Effector memory CD4-positive, alpha-beta T cell (primary cell): ENCODE measurements around the gene CTRB1.

Experiments
- DNase-seq, 3 donors: peaks; one replicate each; pipeline ENCODE4 v3.0.0-alpha.2; 2020
- H3K27ac ChIP-seq: 2 replicates; pipeline ENCODE4 v1.7.0; 2013; ENCODE audit warnings: mild to moderate bottlenecking, low read length, moderate library complexity; ENCODE audit not compliant: insufficient read depth, poor library complexity, severe bottlenecking
- H3K27me3 ChIP-seq: replicated peaks from 2 replicates; pipeline ENCODE4 v1.7.0; 2013; ENCODE audit warnings: mild to moderate bottlenecking, low read length; ENCODE audit not compliant: insufficient read depth, control insufficient read depth, poor library complexity, severe bottlenecking
- H3K36me3 ChIP-seq: 2 replicates; pipeline ENCODE4 v1.7.0; 2013; ENCODE audit warnings: mild to moderate bottlenecking, low read length, moderate library complexity; ENCODE audit not compliant: control insufficient read depth, insufficient read depth
- H3K4me1 ChIP-seq: 2 replicates; pipeline ENCODE4 v1.7.0; 2013; ENCODE audit warnings: low read length, mild to moderate bottlenecking; ENCODE audit not compliant: control insufficient read depth, insufficient read depth, poor library complexity, severe bottlenecking
- H3K4me3 ChIP-seq: 2 replicates; pipeline ENCODE4 v1.7.0; 2013; ENCODE audit warnings: low read length, low read depth, mild to moderate bottlenecking; ENCODE audit not compliant: insufficient read depth, poor library complexity, severe bottlenecking
- H3K9me3 ChIP-seq: 2 replicates; pipeline ENCODE4 v1.7.0; 2013; ENCODE audit warnings: mild to moderate bottlenecking, low read length, moderate library complexity; ENCODE audit not compliant: control insufficient read depth

The CTRB1 gene

DNA sequence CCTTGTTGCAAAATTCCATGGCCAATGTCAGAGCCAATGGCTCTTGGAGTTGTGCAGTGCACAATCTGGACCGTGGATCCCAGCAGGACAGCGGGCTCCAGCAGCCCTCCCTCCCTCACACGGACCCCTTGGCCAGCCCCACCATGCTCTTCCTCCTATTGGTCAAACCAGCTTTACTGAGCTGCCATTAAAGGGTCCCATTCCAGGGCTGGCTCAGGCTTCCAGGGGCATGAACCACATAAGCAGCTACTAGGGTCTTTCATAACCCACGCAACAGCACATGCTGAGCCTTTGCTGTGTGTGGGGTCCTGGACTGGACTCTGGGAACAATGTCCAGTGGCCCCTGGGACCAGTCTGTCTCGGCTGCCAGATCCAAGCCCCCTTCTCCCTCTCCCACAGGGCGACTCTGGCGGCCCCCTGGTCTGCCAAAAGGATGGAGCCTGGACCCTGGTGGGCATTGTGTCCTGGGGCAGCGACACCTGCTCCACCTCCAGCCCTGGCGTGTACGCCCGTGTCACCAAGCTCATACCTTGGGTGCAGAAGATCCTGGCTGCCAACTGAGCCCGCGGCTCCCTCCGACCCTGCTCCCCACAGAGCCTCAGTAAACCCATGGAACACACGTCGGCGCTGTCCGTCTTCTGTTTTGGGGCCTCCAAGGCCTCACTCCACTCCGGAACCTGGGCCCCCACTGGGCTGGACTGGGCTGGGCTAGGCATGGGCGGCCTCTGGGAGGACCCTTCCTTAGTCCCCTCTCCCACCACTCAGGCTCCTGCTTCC lies 5.7 kb downstream of the CTRB1 start:
- H3K36me3 ChIP-seq: no peaks in the 10 kb centered on the region
- H3K9me3 ChIP-seq: no peaks in the 10 kb centered on the region
- no peak overlapping the region for H3K27ac ChIP-seq
- no peak overlapping the region for H3K4me3 ChIP-seq
- no peaks in the 10 kb centered on the region for H3K27me3 ChIP-seq
- no peak for DNase-seq
- H3K4me1 ChIP-seq: no peaks in the 10 kb centered on the region

DNA sequence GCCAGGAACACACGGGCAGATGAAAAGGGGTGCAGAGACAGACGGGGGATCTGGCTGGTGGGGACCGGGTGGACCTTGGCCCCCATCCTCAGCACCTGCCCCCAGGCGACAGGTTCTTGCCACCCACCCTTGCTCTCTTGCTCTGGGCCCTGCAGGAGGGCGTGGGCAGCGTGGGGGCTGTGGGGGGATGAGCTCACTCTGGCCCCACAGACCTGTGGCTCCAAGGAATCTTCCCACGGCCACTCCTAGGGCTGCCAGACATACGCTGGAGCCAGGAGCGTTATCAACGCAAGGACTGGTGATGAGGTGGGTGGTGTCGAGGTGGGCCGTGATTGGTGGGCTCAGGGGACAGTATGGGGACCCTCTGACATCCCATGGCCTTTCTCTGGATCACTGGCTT lies 6.3 kb downstream of the CTRB1 start:
- Histone ChIP-seq H3K9me3 (no peaks in the 10 kb centered on the region), H3K4me3 (no peak overlapping the region), H3K4me1 (no peaks in the 10 kb centered on the region), H3K36me3 (no peaks in the 10 kb centered on the region), H3K27ac (no peak overlapping the region), H3K27me3 (no peaks in the 10 kb centered on the region)
- DNase-seq: no peak

DNA sequence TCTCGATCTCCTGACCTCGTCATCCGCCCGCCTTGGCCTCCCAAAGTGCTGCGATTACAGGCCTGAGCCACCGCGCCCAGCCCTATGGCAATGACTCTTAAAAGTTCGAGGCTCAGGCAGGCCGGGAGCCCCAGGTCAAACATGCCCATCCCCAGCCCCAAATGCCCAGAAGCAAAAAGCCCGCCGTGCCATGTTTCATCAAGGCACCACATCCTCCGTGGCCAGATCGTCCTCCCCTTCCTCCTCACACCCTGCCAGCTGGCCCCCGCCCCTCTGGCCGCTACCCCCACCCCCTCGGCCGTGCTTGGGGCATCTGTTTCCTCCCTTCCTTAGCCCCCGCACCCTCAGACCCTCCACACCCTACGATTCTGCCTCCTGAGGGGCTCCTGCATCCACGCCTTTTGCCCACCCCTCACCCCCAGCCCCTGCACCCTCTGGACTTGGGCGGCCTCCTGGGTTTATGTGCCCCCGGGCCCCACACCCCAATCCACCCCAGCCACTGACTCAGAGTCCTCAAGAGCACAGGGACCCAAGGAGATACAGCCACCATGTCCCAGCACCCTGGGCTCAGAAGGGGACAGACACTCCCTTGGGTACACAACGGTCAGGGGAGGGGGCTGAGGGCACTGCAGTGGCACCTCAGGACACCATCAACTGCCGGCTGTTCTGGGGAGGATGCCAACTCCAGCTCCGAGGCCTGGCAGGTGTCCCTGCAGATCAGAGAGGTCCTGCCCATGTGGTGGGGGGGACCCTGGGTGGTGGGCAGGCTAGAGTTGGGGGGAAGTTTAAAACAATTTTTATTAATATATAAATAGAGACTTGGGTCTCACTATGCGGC lies 7.1 kb downstream of the CTRB1 start:
- H3K4me1 ChIP-seq: no peaks in the 10 kb centered on the region
- no peaks in the 10 kb centered on the region for H3K36me3 ChIP-seq
- DNase-seq: no peak
- no peaks in the 10 kb centered on the region for H3K9me3 ChIP-seq
- no peak overlapping the region for H3K4me3 ChIP-seq
- H3K27ac ChIP-seq: no peak overlapping the region
- no peaks in the 10 kb centered on the region for H3K27me3 ChIP-seq

GRCh38 chr16:75226550-75227360 lies 8.0 kb downstream of the CTRB1 start:
- H3K27me3 ChIP-seq: no peaks in the 10 kb centered on the region
- no peak overlapping the region for H3K4me3 ChIP-seq
- H3K4me1 ChIP-seq: no peaks in the 10 kb centered on the region
- no peak for DNase-seq
- H3K36me3 ChIP-seq: no peaks in the 10 kb centered on the region
- no peak overlapping the region for H3K27ac ChIP-seq
- no peaks in the 10 kb centered on the region for H3K9me3 ChIP-seq

- no peaks in the 10 kb centered on the region for H3K9me3 ChIP-seq
- no peaks in the 10 kb centered on the region for H3K36me3 ChIP-seq
- no peaks in the 10 kb centered on the region for H3K27me3 ChIP-seq
Observed at GRCh38 chr16:75227361-75228142, 8.8 kb downstream of the CTRB1 start.

DNA sequence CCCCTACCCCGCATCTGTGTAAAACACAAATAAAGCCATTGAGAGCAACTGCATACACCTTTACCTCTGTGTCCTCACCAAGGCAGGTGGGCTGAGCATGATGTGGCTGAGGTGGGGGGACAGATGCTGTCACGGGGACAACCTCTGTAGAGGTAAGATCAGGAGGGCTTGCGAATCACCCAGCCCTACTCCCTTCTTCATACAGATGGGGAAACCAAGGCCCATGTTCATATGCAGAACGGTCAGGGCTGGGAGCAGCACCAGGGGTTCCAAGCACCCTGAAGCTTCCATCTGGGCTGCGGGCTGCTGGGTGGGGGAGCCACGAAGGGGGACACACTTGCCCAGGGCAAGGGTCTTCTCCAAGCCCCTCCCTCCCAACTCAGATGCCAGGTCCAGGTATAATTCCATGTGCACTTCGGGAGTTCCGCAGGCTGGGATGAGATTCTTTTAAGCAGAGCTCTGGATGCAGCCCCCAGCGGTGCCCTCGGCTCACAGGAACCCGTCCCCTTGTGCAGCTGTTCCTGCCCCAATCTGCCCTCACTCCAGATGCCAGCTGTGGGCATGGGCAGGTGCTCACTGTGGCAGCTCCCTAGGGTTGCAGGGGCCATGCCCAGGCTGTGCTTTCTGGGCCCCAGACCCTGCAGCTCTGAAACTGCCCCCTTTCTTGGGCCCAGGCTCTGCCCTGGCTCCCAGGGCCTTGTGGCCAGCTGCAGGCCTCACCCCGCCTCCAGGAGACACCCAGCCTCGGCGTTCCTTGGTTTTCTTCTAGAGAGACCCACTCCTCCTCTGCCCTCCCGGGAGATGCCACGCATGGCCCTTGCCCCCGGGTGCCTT lies 9.6 kb downstream of the CTRB1 start:
- Histone ChIP-seq H3K27me3 (no peaks in the 10 kb centered on the region), H3K4me3 (no peak overlapping the region), H3K36me3 (no peaks in the 10 kb centered on the region), H3K9me3 (no peaks in the 10 kb centered on the region), H3K27ac (no peak overlapping the region), H3K4me1 (no peaks in the 10 kb centered on the region)
- no peak for DNase-seq

More at GRCh38 chr16:75227361-75228142, 8.8 kb downstream of the CTRB1 start:
- no peaks in the 10 kb centered on the region for H3K4me1 ChIP-seq
- no peak overlapping the region for H3K27ac ChIP-seq
- no peak for DNase-seq
- no peak overlapping the region for H3K4me3 ChIP-seq

DNA sequence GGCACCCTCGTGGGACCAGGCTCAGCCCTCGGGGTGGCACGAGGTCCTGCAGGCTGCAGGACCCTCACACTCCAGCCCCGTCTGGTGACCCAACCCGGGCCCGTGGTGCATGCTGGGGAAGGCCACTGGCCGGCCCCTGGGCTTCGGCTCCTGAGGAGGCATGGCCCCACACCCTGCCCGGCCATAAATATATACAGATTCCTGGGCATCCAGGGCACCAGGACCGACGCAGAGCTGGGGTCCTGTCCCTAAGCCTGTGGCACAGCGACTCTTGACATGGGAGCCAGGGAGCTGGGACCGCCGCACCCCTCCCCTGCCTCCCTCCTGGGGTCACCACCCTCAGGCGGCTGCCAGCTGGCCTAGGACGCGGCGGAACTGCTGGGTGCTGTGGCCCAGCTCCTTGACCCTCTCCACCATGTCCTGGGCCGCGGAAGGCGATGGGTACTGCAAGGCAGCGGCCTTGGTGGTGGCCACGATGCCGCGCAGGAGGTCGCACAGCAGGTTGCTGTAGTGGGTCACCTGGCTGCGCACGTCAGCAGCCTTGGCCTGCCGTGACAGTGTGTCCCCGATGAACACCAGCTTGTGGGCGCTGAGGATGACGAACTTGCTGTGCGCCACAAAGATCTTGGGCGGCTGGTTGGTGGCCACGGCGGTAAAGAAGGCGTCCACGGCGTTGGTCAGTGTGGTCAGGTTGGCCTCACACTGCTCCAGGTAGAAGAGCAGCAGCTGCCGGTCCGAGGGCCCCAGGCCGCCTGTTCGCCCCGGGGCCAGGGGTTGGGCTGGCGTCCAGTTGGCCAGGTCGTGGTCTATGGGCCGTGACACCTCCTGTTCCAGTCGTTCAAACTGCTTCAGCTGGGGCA lies 10.6 kb downstream of the CTRB1 start:
- Histone ChIP-seq H3K4me1 (peaks cover 4% of the 10 kb centered on the region), H3K27ac (no peak overlapping the region), H3K36me3 (no peaks in the 10 kb centered on the region), H3K9me3 (no peaks in the 10 kb centered on the region), H3K4me3 (no peak overlapping the region), H3K27me3 (no peaks in the 10 kb centered on the region)
- DNase-seq: no peak

- peaks cover 4% of the 10 kb centered on the region for H3K4me1 ChIP-seq
- no peaks in the 10 kb centered on the region for H3K27me3 ChIP-seq
- no peak overlapping the region for H3K4me3 ChIP-seq
- no peak for DNase-seq
- H3K36me3 ChIP-seq: no peaks in the 10 kb centered on the region
- no peak overlapping the region for H3K27ac ChIP-seq
- H3K9me3 ChIP-seq: no peaks in the 10 kb centered on the region
Observed at GRCh38 chr16:75230471-75231110, 11.8 kb downstream of the CTRB1 start.
